ENCODE data around the gene ARPIN.

GRCh38 chr15:89900849-89901248 is 11.9 kb downstream of the ARPIN start:
- TF ChIP-seq CTCF (IDR thresholded peaks at IDR 0.05; ENCODE audit: insufficient read depth, low read length, poor library complexity, severe bottlenecking) (no peak), EZH2phosphoT487 (conservative IDR thresholded peaks at IDR 0.05; ENCODE audit: low read length) (no peak)

Data from SU-DHL-6 (cell line).